NB4 (cell line): ENCODE data around the gene MAST4.

ENCODE experiments used
- CTCF ChIP-seq: IDR thresholded peaks from one replicate; pipeline ENCODE4 v1.5.1; 2012; ENCODE audit warnings: low read depth, low read length
- MYC ChIP-seq: IDR thresholded peaks from 2 replicates; pipeline ENCODE4 v1.6.1; 2011; ENCODE audit warnings: low read depth, low read length
- POLR2A ChIP-seq: IDR thresholded peaks from 2 replicates; pipeline ENCODE4 v1.6.1; 2011; ENCODE audit warnings: mild to moderate bottlenecking; ENCODE audit not compliant: insufficient read length; ENCODE audit errors: extremely low read depth

DNA sequence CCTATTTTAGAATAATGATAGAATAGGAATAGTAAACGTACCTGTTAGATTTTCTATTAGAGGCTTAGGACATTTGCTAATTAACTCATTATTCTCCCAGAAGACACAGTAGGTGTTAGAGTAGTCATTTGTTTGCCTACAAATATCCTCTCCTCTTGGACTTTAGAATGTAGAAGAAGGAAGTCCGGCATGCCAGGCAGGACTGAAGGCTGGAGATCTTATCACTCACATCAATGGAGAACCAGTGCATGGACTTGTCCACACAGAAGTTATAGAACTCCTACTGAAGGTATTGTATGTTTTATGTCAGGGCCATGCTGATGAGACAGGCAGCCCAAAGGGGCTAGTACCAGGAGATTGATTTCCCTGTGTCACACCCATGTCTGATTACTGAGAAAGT, 557.1 kb downstream of the MAST4 start:
- no peak for TF ChIP-seq POLR2A
- no peak for TF ChIP-seq CTCF
- TF ChIP-seq MYC = no peak
